Measurements from ENCODE around the gene SLC35E2B. TPM values are rescaled to one million over a fixed set of nuclear protein-coding genes. Genes with fewer than 3 reads are reported as not detected.

The SLC35E2B gene
- polyA plus RNA-seq, 2 of the 4 experiments (the other 2 are of a cell fraction), result 10.8 to 13.6 TPM

- DNase-seq (ENCODE audit: low read depth in 1 of 2, low spot score in 1 of 2) (no peak), FAIRE-seq (no peak), ATAC-seq (no peak)
- H3K4me1 ChIP-seq, result no peaks in the 10 kb centered on the region
- H3K4me3 ChIP-seq, result no peak overlapping the region
- WGBS (ENCODE audit: missing lambda C conversion rate), result 94% methylated on average over 11 of the region's 51 CpGs
- ChIA-PET CTCF (no interaction called here), POLR2A (no interaction called here)
- TF ChIP-seq MYC (IDR thresholded peaks at IDR 0.05; ENCODE audit: borderline replicate concordance, low read length), result no peak
- TF ChIP-seq USF2 (IDR thresholded peaks at IDR 0.05), result no peak
- TF ChIP-seq MAFK (IDR thresholded peaks at IDR 0.05; ENCODE audit: partially characterized antibody), result no peak
- TF ChIP-seq KDM1A (IDR thresholded peaks at IDR 0.05; ENCODE audit: low read depth), result no peak
- no peak for TF ChIP-seq ELK1 (IDR thresholded peaks at IDR 0.05; ENCODE audit: low read depth, low read length)
- no peak for TF ChIP-seq RCOR1 (IDR thresholded peaks at IDR 0.05; ENCODE audit: low read depth, low read length)
- no peak for TF ChIP-seq CBX8 (IDR thresholded peaks at IDR 0.05)
- TF ChIP-seq ZNF302 (CRISPR knock-in tag; IDR thresholded peaks at IDR 0.05), result no peak
- TF ChIP-seq RARB (CRISPR knock-in tag; IDR thresholded peaks at IDR 0.05), result no peak
- TF ChIP-seq RFX5 (IDR thresholded peaks at IDR 0.05), result no peak
- TF ChIP-seq JUN (IDR thresholded peaks at IDR 0.05), result no peak
- no peak for TF ChIP-seq ESRRA (IDR thresholded peaks at IDR 0.05; ENCODE audit: borderline replicate concordance, low read length)
- TF ChIP-seq ZFP36 (IDR thresholded peaks at IDR 0.05; ENCODE audit: borderline replicate concordance, partially characterized antibody), result no peak
- TF ChIP-seq EP300 (IDR thresholded peaks at IDR 0.05), result no peak
- no peak overlapping the region for H3K4me2 ChIP-seq
- H3K27ac ChIP-seq, result no peak overlapping the region
- no peaks in the 10 kb centered on the region for H3K9me3 ChIP-seq
These were observed 68.8 kb downstream of the SLC35E2B start for GRCh38 chr1:1623631-1624442.

GRCh38 chr1:1623181-1623630 lies 69.4 kb downstream of the SLC35E2B start:
- TF ChIP-seq ESRRA (IDR thresholded peaks at IDR 0.05; ENCODE audit: borderline replicate concordance, low read length) (no peak), ZC3H11A (IDR thresholded peaks at IDR 0.05) (no peak), CHD2 (IDR thresholded peaks at IDR 0.05; ENCODE audit: low read length, partially characterized antibody) (no peak), RCOR1 (IDR thresholded peaks at IDR 0.05; ENCODE audit: low read depth, low read length) (no peak), RNF2 (IDR thresholded peaks at IDR 0.05; ENCODE audit: borderline replicate concordance, low read depth) (no peak), CHD4 (IDR thresholded peaks at IDR 0.05; ENCODE audit: borderline replicate concordance) (no peak), EP300 (IDR thresholded peaks at IDR 0.05) (no peak), PHF8 (IDR thresholded peaks at IDR 0.05; ENCODE audit: borderline replicate concordance, low read depth) (no peak), SMC3 (IDR thresholded peaks at IDR 0.05) (no peak), MAX (IDR thresholded peaks at IDR 0.05) (no peak), BHLHE40 (IDR thresholded peaks at IDR 0.05; ENCODE audit: low read depth, low read length) (no peak), POLR2A (IDR thresholded peaks at IDR 0.05; ENCODE audit: low read length) (no peak), HEYL (CRISPR knock-in tag; IDR thresholded peaks at IDR 0.05) (no peak), USF2 (IDR thresholded peaks at IDR 0.05) (no peak), TFCP2L1 (CRISPR knock-in tag; IDR thresholded peaks at IDR 0.05) (no peak), ATOH8 (CRISPR knock-in tag; IDR thresholded peaks at IDR 0.05; ENCODE audit: low read depth) (no peak), NPAS2 (CRISPR knock-in tag; IDR thresholded peaks at IDR 0.05; ENCODE audit: borderline replicate concordance) (no peak), CBX2 (IDR thresholded peaks at IDR 0.05; ENCODE audit: borderline replicate concordance, low read depth) (no peak)
- POLR2A ChIA-PET, result no interaction called here
- WGBS (ENCODE audit: missing lambda C conversion rate), result no CpG with 5 or more reads among the region's 33 CpGs
- Histone ChIP-seq H3K4me3 (no peak overlapping the region), H3K4me2 (no peak overlapping the region), H3K9me3 (no peaks in the 10 kb centered on the region), H3K27ac (no peak overlapping the region), H3K4me1 (no peaks in the 10 kb centered on the region)
- DNase-seq (ENCODE audit: low read depth in 1 of 2, low spot score in 1 of 2), result no peak
- no peak for FAIRE-seq
- CTCF ChIA-PET, result no interaction called here
- ATAC-seq, result no peak

All from A549 (cell line).